ENCODE results near the gene GPR137C.
"Not testable (repeated sequence)": the region's sequence is repeated elsewhere in the genome, so short reads cannot be mapped to it uniquely, and the experiment has no call there.

GPR137C gene

DNA sequence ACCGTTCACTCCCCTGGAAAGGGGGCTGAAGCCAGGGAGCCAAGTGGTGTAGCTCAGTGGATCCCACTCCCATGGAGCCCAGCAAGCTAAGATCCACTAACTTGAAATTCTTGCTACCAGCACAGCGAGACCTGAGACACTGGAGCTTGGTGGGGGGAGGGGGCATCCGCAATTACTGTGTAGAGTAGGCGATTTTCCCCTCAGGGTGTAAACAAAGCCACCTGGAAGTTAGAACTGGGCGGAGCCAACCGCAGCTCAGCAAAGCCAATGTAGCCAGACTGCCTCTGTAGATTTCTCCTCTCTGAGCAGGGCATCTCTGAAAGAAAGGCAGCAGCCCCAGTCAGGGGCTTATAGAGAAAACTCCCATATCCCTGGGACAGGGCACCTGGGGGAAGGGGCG lies 15.8 kb downstream of the GPR137C start:
- DNase-seq: not testable (repeated sequence)

DNA sequence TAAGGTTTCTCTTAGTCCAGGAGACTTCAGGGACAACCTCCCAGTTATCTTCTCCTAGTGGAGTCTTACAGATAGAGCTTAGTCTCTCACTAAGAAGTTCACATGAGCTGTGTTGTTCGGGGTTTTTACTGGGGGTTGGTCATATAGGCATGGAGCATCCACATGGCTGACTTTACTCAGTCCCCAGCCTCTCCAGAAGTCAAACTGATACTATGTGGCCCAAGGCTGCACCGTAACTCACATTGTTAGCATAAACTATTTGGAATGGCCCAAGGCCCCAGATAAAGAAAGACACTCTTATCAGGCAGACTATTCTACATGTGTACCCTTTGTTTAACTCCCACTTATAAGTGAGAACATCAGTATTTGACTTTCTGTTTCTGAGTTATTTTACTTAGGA lies 23.2 kb downstream of the GPR137C start:
- DNase-seq: no peak

DNA sequence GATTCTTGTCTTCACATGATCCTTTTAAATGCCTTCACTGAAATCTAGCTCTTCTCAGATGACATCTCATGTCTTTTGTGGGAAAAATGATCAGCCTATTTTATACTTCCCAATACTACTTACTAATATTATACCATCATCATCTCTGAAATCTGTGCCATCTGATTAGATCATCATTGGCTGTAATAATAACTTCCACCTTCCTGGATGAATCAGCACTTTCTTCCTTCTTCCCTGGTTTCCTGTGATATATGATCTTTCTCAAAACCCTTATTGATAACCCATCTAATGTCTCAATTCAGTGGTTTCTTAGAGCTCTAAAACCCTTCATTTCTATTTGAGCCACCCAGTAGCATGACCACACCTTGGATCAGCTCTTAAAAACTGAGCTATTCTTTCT lies 30.9 kb downstream of the GPR137C start:
- DNase-seq: no peak

DNA sequence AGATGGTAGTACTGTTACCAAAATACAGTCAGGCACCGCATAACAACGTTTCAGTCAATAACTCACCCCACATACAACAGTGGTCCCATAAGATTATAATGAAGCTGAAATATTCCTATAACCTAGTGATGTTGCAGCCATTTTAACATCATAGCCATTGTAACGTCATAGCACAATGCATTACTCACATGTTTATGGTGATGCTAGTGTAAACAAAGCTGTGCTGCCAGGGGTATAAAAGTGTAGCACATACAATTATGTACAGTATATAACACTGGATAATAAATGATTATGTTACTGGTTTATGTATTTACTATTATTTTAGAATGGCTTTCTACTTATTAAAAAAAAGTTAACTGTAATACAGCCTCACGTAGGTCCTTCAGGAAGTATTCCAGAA lies 37.0 kb downstream of the GPR137C start:
- DNase-seq: no peak

DNA sequence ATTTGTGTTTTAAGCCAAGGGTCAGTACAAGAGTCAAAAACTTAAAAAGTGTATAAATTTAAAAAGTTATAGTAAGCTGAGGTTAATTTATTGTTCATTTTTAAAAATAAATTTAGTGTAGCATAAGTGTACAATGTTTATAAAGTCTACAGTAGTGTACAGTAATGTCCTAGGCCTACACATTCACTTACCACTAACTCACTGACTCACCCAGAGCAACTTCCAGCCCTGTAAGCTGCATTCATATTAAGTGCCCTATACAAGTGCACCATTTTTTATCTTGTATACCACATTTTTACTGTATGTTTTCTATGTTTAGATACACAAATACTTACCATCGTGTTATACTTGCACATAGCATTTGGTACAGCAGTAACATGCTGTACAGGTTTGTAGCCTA lies 37.7 kb downstream of the GPR137C start:
- no peak for DNase-seq

DNA sequence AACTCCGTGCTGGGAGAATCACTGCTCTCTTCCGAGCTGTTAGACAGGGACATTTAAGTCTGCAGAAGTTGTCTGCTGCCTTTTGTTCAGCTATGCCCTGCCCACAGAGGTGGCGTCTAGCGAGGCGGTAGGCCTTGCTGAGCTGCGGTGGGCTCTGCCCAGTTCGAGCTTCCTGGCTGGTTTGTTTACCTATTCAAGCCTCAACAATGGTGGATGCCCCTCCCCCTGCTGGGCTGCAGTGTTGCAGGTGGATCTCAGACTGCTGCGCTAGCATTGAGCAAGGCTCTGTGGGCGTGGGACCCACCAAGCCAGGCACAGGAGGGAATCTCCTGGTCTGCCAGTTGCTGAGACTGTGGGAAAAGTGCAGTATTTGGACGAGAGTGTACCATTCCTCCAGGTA lies 43.7 kb downstream of the GPR137C start:
- no peak for DNase-seq

DNA sequence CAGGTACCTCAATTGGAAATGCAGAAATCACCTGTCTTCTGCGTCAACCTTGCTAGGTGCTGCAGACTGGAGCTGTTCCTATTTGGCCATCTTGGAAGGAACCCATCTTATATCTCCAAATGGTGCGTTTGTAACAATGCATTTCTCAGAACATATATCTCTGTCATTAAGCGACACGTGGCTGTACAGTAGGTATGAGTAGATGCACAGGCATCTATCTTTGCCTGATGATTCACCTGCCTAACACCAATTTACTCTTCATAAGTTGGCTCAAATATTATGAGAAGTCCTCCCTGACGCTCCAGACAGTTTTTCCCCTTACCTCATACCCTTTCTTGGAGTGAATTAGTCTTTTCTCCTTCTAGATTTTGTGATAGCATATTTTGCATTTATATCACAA lies 44.2 kb downstream of the GPR137C start:
- no peak for DNase-seq

DNA sequence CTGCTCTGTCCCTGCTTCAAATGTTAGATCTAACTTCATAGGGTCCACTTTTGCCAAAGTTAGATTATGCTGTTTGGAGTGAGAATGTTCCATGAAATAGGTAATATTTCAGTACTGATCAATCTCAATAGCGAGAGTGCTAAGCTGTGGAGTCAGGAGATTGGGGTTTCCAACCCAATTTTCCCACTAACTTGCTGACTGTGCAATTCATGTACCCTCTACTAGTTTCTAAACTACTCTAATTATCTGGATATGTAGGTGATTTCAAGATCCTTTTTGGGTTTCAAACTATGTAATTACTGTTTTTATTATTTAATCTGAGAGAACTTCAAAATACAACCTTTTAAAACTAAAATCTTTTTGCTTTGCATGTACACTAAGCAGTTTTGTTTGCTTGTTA lies 45.9 kb downstream of the GPR137C start:
- no peak for DNase-seq

DNA sequence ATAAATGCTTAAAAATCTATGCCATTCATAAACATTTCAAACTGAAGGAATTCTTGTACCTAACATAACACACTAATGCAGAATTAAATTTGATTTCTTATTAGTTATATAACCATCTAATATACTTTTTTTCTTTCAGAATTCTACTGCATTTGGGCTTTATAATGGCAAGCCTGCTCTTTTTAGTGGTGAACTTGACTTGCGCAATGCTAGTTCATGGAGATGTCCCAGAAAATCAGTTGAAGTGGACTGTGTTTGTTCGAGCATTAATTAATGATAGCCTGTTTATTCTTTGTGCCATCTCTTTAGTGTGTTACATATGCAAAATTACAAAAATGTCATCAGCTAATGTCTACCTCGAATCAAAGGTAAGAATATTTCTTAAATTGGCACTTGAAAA lies 47.3 kb downstream of the GPR137C start:
- no peak for DNase-seq

DNA sequence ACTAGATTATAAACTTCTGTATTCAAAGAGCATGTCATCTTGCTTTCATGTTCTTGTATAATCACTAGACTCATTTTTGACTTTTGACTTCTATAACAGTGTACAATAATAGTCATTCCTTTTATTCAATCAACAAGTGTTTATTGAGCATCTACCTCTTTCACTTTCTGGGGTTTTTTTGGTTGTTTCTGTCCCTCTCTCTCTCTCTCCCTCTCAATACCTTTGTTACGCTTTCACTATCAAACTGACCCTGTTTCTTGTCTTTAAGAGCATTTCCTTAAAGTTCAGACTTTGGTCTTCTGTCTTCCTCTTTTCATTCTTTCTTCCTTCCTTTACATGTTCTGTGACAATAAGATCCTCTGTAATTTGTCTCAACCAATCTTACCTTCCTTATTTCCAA lies 49.5 kb downstream of the GPR137C start:
- DNase-seq: no peak

DNA sequence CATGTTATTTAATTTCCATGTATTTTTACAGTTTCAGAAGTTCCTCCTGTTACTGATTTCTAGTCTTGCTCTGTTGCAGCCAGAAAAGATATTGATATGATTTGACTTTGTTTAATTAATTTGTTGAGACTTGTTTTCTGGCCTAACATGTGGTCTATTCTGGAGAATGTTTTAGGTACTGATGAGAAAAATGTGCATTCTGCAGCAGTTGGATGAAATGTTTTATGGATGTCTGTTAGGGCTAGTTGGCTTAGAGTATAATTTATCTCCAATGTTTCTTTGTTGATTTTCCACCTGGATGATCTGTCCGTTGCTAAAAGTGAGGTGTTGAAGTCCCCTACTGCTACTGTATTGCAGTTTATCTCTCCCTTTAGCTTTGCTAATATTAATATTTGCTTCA lies 54.4 kb downstream of the GPR137C start:
- no peak for DNase-seq

DNA sequence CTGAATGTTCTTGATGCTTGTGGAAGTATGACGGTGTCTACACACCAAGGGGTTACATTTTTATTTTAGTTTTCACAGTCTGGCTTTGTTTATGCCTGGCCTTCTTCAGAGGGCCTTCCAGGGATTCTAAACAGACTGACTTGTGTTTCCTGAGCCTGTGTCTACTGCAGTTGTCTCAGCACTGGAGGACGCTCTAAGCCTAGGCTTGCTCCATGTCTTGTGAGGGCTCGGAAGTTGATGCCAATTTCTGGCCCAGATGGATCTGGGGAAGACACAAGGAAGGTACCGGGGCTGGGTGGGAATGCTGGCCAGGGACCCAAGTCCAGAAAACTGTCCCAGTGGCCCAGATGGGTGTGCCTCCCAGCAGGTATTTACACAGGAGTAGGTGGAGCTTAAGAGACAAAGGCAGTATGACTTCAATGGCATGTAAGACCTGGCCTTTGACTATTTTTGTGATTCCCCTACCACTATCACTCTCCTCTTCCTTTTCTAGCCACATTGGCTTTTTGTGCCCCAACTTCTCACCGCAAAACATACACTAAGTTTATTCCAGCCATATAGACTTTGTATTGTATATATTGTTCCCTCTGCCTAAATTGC lies 56.9 kb downstream of the GPR137C start:
- no peak for DNase-seq

DNA sequence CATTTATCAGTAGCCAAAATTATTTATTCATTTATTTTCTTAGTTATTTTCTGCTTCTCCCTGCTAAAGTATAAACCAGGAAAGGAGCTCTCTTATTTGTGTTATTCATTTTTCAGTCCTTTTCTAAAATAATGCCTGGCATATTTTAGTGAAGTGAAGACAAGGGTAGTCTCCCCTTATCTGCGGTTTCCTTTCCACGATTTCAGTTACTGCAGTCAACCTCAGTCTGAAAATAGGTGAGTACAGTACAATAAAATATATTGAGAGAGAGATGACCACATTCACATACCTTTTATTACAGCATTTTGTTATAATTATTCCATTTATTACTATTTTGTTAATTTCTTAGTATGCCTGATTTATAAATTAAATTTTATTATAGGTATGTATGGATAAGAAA lies 57.6 kb downstream of the GPR137C start:
- DNase-seq: no peak

DNA sequence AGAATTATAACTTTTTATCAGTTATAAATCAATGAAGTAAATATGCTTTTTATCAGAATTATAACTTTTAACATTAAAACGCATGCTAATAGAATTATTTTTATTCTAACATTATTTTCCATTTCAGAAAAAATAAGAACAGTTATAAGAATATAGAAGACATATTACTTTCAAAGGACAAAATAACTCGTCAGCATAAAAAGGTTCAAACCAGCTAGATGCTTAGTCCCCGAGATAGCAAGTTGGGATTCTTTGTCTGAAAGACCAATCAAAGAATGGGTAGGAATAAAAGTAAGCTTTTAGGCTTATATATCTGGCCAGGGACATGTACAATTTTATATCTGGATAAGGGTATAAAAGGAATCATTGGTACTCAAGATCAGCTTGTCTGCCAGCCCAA lies 66.0 kb downstream of the GPR137C start:
- DNase-seq: no peak

DNA sequence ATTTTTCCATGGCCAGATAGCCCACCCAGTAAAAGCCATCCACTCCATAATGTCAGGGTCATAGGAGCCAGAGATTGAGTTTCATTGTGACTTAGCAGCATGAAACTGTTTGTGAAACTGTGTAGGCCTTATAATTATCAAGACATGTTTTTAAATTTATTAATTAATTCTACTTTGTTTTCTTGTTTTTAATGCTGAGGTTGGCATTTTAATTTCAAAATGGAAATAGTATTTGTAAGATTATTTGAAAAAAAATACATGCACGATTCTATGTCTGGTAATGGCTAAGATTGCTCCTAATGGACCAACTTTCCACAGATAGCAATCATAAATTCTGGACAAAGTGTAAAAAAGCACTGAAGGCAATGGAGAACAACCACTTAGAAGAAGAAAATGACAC lies 67.1 kb downstream of the GPR137C start:
- no peak for DNase-seq

DNA sequence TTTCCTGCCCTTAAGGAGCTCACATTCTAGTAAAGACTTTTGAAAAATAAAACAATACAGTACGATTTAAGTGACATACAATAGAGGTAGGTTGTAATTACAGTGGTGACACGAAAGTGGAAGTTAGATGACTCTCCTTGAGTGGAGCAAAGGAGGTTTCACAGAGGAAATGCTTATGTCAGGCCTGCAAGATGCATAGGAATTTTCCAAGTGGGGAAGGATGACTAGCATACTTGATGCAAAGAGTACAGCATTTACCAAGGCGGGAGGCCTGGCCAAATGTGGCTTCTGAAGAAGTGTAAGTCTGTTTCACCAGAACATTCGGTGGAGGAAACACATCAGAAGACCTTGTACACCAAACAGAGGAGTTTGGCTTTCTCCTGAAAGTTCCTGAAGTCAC lies 87.5 kb downstream of the GPR137C start:
- no peak for DNase-seq

DNA sequence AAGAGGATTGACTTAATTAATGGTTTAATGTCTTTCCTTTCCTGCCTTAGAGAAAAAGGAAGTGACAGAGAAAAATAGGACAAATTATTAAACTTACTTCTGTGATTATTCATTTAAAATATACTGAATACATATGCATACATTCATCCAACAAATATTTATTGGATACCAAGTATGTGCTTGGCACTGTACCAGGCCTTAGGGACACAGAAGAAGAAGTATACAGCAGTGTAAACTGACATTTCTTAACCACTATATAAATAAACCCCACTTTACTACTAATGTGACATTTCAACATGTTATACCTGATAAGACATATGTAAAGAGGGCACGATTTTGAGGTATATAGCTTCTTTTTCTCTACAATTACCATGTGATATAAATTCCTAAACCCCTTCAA lies 89.1 kb downstream of the GPR137C start:
- DNase-seq: no peak

DNA sequence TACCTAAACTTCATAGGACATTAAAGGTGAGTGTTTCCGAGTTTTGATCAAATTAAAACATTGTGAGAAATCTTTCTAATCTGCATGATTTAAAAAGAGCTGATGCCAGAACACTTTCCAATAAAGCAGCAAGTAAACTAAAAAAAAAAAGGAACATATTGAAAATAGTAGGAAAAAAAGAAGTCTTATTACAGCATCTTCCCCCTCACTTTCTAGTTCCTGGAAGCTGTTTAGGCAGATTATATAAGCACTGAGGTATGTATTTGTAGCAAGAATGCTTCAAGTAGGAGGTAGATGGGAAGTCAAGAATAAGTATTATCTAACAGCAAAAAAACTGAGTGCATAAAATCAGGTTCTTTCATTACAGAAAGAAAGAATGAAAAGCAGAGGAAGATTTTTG lies 96.9 kb downstream of the GPR137C start:
- DNase-seq: no peak

DNA sequence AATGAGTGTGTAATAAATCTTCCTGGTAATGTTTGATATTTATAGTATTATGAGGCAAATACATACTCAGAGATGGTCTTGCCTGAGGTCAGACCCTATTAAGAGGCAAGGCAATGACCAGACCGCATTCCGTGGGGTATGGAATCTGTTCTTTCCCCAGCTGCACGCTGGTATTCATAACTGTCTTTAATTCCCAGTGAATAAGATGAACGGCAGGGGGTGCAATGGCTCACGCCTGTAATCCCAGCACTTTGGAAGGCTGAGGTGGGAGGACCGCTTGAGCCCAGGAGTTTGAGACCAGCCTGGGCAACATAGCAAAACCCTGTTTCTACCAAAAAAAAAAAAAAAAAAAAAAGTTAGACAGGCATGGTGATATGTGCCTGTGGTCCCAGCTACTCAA lies 98.1 kb downstream of the GPR137C start:
- DNase-seq: no peak

DNA sequence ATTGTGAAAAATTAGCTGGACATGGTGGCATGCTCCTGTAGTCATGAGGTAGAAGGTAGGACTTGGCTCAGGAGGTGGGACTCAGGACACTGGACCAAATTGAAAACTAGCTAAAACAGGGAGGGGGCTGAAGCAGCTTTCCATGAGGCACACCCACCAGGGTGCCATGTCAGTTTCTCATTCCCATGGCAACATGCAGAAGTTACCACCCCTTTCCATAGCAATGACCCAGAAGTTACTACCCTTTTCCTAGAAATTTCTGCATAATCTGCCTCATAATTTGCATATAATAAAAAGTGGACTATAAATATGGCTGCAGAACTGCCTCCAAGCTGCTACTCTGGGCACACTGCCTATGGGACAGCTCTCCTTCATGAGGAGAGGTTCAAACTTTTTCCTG lies 104.3 kb downstream of the GPR137C start:
- no peak for DNase-seq

DNA sequence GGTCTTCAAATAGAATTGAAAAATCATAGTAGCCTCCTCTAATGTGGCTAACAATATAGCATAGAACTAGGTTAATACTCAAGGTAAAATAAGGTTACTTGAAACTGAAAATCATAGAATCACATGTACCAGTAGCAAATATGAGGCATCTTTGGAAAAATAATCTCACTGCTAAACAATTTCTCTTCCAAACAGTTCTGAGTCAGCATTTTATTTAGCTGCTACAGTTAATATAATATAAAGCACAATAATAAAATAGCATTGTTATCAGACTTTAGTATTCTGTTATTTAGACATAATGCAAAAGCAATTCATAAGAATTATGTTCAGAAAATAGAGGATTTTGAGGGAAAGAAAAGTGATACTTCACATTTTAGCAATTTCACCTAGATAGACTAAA lies 107.7 kb downstream of the GPR137C start:
- no peak for DNase-seq

DNA sequence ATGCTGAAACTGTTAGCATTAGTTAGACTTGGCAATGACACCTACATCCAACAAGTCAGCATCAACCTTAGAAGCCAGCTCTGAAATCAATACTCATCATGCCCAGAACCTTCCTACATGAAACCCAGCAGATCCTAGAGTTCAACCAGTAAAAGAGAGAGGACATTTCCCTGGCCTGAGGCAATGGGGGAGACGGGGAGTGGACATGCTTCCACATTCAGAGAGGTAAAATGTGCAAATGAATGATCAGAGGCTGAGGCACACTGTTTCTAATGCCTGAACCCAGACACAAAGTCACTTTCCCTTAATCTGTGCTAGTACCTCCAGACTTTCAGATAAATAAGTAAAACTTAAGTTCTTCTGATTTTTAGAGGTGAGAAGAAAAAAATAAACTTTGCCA lies 108.2 kb downstream of the GPR137C start:
- no peak for DNase-seq

DNA sequence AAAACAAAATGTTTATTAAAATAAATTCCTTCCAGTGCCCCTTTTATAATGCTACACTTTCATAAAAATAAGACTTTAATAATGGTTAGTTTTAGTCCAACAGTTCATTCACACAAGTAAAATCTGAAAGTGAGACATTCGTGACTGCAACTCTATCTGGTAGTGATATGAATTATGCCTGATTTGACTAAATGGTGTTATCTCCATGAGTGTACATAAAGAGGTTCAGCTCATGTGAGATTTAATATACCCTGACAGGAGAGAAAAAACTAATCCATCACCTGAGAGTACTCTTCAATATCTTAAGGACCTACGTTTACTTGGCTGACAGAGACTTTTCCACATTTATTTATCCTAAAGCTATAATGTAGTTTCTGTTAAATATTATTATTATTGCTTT lies 108.7 kb downstream of the GPR137C start:
- DNase-seq: no peak

DNA sequence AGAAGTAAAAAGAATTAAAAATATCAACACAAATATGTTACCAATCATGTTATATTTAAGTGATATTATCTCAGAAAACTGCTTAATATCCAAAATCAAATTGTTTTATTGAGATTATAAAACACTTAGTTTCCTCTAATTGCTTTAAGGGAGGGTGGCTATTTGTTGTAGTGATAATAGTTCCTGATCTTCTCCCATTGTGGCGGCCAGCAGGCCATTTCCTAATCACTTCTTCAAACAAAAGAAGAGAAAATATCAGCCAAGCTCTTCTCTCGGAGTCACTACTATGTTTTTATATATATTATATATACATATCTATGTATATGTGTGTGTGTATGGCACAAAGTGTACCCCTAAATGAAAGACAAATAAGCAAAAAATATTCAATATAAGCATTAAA lies 111.2 kb downstream of the GPR137C start:
- no peak for DNase-seq

DNA sequence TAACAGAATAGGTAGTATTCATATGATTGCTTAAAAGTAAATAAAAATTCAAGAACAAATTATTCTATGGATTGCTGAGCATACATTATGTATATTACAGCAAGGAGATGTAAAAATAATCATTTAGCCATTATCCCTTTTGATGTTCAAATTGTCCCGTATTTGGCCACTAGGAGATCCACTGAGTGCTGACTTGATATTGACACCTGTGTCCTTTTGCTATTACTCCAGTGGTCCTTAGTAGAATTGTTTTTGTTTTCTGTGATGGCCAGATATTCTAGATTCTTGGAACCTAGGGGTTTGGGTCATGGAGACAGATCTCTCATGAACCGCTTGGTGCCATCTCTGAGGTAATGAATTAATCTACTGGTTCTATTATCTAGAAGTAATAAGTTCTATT lies 126.0 kb downstream of the GPR137C start:
- no peak for DNase-seq

DNA sequence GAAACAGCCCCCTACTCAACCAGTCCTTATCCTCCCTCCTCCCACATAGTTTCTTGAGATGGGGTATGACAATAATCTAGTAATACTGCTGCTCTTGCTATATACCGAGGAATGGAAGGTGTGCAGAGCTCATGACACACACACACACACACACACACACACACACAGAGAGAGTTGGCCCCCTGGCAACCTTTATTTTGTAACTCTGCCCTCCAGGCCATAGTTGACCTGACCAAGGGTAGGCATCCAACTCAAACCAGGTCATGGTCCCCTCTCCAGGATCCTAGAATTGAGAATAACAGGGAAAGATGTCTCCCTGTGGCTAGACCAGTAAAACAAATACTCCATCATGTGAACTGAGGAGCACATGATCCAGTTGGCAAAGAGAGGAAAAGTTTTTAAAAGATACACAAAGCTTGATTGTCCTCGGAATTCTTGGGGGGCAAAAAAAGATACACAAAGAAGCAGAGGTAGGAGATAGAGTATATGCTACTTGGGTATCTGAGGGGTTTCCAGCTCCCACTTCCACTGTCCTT lies 131.4 kb downstream of the GPR137C start:
- DNase-seq: no peak
